NCI-H2196 (cell line): ENCODE data around the gene MNX1.

Experiments
- DNase-seq: peaks from one replicate; lab custom pipeline; 2025; ENCODE audit not compliant: unreplicated experiment; lab: John Stamatoyannopoulos, UW

MNX1 gene

DNA sequence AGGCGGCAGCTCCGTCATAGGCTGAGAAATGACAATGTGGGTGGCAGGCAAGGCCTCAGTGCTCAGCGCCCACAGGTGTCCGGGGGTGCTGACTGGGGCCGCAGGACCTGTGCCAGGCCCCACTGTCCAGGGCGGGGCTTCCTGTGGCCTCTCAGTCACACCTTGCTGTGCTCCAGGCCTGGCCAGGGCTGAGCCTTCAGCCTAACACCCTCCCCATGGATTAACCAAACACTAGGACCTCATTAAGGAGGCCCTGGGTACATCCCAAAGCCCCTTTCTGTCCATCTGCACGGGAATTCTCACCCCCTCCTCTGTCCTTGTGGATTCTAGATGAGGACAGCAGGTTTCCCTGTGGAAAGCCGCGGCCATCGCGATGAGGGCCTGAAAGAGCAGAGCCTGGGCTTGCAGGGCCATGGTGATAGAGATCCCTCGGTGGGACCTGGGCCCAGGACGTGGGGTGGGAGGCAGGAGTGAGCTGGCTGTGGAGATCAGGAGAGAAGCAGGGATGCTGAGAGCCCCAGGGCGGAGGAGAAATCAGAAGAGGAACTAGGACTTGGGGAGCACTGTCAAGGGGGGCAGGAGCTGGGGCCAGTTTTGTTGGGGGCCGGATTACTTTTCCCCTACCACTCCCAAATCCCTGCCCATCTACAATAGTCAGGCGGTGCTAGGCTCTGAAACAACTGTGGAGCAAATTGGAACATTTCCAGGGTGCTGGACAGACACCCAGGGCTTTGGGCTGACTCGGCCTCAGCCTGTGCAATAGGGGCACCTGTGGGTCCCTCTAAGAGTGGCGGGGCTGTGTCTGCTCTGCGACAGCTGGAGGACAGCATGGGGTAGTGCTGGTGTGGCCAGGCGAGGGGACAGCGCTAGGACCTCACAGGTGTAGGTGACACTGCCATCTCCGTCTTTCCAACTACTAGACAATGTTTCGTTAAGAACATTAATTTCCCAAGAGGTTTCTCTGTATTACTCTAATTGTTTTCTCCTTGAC lies 23.3 kb upstream of the MNX1 start:
- DNase-seq: no peak

DNA sequence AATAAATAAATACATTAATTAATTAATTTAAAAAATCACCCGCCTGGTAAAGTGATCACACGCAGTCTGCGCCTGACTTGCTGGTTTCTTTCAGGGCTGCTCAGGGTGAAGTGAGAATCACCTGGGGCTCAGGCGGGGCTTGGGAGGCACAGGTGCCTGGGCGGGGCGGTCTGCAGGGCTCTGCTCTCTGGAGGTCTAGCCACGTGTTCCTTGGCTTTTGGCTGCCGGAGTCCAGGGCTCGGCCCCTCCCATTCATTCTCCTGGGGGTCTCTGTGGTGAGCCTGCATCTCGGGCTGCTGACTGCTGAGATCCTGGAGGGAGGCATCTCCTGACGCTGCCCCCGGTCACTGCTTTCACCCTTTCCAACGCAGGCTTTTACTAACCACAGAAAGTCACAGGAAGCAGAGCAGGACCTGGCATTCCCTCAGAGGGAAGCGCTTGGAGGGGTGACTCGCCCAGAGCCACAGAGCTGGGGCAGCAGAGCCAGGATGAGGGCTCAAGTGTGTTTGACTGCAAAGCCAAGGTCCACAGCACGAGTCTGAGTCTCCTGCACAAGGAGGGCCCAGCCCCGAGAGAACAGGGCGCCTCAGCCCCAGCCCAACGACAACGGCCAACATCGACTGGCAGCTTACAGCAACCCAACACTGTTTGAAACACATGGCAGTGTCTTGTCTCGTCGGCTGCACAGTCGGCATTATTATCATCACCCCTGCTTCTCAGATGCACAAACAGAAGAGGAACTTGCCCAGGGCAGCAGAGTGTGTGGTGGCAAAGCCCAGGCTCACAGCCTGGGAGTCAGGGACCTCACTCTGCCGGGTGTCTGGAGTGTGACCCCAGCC lies 22.4 kb upstream of the MNX1 start:
- DNase-seq: no peak

DNA sequence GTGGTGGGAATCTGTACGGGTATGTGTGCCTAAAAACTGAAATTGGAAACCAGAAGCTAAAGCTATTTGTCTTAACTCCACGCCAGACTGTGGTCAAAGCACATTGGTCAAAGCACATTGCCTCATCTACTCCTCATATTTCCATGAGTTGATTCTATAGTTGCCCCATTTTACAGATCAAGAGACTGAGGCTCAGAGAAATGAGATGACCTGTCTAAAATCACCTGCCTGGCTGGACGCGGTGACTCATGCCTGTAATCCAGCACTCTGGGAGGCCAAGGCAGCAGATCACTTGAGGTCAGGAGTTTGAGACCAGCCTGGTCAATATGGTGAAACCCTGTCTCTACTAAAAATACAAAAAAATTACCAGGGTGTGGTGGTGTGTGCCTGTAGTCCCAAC lies 21.7 kb upstream of the MNX1 start:
- no peak for DNase-seq

DNA sequence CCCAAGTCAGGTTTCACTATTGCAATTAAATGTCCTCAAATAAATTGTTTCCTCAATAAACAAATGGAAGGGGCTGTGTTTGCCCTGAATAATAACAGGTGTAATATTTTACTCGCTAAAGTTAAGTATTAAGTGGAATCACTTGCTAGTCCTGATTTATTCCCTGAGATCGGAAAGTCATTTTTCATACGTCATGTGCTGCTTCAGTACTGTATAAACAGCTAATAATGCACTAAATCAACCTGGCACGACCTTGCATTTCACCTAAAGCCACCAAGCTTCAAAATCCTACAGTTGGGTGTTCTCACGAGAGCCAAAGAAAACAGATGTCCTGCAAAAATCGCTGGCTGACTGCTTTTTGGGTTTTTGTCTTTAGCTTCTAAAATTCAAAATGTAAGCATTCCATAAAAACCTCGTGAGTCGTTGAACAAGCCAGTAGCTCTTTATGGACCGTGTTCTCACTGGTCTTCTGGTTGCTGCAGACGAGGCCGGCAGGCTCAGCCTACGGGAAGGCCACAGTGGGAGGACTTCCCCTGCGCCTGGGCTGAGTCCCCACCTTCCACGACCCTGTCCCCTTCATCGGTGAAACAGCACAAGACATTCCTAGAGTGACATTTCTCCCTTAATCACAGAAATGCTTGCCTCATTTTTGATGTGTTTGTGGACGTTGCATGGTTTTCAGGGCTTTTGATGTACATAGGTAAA lies 17.9 kb upstream of the MNX1 start:
- DNase-seq: no peak

- no peak for DNase-seq
Observed at GRCh38 chr7:157027568-157028198, 17.2 kb upstream of the MNX1 start.

GRCh38 chr7:157024716-157025115 lies 14.3 kb upstream of the MNX1 start:
- DNase-seq: no peak

GRCh38 chr7:157023589-157023905 lies 13.1 kb upstream of the MNX1 start:
- DNase-seq: no peak

DNA sequence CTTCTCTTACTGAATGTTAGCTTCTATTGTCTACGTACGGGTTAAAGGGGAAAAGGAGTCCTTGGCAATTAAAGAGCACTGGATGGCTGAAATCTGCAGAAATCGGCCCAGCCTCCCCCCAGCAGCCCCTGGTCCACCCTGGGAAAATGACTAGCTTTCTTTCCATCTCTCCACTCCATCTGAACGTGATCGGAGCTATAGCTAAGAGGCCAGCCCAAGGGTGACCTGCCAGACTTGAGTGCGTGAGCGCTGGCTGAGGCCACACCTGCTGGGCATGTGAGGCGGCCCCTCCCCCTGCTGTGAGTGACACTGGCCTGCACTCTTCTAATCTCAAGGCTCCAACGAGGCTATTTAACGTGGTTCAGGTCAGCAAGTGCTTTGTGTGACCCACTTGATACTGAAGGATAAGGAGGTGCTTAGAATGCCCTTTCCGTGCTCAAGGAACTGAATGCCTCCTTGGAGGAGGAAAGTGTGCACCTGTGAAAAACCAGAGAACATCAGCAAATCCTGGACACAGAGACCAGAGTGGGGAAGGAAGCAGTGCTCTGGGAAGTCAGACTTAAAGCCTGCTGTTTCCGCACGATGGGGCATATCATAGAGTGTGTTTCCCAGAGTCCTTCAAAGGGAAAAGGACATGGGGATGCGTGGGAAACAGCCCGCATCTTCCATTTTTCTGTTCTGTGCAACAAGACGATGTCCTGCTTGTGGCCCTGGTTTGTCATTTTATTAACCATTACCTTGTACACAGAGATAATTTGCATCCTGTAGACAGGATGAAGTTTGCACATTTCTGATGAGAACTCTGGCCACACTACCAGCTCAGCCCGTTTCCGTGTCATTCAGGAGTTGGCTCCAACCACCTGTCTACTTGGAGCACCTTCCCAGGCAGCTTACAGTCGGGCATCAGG lies 12.5 kb upstream of the MNX1 start:
- no peak for DNase-seq

GRCh38 chr7:157021871-157022680 lies 11.6 kb upstream of the MNX1 start:
- no peak for DNase-seq

DNA sequence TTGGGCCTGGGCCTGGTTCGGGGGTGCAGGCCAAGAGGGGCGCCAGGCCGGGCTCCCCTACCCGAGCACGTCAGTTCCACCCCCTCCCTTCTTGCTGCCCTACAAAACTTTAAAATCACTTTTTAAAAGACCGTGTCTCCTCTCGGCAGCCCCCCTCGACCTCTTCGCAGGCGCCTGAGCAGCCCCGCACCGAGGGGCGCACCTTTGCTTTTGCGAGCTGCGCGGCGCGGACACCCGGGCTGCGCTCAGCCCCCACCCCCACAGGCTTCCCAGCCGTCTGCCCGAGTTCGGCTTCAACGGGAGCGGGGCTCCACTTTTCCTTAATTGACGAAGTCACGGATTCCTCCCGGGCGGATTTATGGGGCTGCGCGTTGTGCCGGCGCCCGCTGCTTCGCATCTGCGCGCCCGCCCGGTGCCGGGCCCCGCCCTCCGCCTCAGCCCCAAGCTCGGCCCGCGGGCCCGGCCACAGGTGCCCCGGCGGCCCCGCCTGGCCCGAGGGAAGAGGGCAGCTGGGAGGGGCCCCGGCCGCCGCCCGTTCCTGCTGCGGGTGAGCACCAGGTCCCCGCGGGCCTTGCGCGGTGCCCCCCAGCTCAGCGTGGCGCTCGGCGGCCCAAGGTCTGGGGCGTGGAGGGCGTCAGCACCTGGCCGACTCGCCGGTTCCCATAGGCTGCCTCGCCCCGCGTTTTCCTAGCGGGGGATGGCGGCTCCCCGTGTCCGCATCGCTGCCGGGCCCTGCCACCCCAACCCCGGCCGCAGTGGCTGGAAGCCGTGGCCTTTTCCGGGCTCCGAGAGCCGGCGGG lies 10.8 kb upstream of the MNX1 start:
- DNase-seq: no peak

DNA sequence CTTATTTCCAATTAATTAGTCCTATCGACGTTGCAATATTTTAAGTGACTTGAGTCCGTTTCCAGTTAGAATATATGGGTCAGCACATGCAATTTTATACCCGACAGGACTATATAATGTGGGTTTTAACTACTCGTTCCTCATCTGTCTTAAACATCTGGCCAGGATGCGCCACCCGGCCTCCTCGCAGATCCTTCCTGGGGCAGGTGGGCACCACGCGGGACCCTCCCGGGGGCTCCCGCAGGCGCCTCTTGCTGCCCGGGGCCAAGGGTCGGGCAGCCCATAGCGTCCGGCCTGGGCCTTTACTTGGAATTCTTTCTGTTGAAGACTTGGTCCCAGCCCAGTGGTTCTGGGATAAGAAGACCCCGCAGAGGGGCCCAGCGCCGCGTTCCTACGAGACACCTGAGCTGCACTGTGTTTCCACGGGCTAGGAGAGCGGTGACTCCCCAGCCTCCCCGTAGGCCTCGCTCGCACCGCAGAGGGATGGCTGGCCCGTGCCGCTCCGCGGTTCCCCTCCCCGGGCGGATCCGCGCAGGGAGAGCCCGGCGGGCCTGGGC lies 10.1 kb upstream of the MNX1 start:
- DNase-seq: no peak

GRCh38 chr7:157019718-157020451 lies 9.4 kb upstream of the MNX1 start:
- no peak for DNase-seq

- DNase-seq: no peak
Observed at GRCh38 chr7:157018997-157019608, 8.6 kb upstream of the MNX1 start.

DNA sequence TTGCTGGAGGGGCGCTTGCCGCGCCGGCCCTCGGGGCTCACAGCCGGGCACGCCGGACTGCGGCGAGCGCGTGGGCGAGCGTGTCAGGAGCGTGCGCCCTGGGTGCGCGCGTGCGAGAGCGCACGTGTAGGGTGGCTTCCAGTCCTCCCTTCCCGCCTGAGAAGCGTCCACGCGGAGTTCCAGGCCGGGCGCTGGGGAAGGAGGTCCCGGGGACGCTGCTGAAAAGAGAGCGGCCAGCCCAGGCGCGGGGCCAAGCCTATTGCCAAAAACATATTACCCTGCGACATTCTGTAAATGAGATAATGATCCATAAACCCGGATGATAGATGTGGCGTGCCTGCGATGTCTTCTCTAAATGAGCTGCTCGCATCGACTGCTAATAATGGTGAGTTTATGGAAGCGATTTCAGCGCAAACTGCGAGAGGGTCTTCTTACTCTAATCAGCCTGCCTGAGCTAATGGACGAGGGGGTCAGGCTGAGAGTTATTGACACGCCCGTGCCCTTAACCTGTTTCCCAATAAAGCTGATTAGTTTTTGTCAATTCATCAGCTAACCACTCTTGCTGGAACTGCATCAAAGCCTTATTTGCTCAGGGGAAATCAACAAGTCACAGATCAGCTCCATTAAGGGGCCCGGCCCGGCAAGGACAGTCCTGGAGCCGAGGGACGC lies 8.0 kb upstream of the MNX1 start:
- DNase-seq: no peak

DNA sequence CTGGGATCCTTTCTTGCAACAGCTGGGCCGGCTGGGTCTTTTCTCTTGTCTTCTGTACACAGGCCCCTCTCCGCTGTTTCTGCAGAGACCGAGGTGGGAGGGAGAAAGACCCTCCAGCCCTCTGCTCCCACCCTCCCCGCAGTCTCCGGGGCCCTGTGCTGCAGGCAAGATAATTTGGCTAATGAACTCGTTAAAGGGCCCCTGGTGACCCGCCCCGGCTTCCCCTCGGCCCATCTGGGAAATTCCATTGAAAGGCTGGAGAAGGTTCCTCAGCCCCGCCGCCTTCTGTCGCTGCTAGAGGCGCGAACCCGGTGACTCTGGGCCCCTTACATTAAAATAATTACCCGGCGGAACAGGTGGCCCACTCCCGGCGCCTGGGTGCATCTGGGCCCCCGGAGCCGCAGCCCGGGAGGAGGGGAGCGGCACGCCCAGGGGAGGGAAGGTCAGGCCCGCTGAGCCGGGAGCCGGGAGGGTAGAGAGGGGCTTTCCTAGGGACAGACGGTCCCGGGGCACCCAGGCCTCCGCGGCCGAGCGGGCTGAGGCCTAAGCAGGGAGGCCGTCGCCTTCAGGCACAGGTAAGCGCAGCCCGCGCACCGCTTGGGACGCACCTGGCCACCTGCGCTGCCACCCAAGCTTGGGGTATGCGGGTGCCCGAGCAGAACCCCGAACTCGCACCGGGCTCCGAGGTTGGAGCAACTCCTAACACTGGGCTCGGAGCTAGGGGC lies 7.3 kb upstream of the MNX1 start:
- no peak for DNase-seq

- no peak for DNase-seq
Observed at GRCh38 chr7:157017149-157017548, 6.7 kb upstream of the MNX1 start.
